ENCODE data around the gene GLRX5. TPM values are rescaled to one million over a fixed set of nuclear protein-coding genes. Genes with fewer than 3 reads are reported as not detected.

The GLRX5 gene
- polyA plus RNA-seq, 2 of the 4 experiments (the other 2 are of a cell fraction), result 51.2 to 73.2 TPM

DNA sequence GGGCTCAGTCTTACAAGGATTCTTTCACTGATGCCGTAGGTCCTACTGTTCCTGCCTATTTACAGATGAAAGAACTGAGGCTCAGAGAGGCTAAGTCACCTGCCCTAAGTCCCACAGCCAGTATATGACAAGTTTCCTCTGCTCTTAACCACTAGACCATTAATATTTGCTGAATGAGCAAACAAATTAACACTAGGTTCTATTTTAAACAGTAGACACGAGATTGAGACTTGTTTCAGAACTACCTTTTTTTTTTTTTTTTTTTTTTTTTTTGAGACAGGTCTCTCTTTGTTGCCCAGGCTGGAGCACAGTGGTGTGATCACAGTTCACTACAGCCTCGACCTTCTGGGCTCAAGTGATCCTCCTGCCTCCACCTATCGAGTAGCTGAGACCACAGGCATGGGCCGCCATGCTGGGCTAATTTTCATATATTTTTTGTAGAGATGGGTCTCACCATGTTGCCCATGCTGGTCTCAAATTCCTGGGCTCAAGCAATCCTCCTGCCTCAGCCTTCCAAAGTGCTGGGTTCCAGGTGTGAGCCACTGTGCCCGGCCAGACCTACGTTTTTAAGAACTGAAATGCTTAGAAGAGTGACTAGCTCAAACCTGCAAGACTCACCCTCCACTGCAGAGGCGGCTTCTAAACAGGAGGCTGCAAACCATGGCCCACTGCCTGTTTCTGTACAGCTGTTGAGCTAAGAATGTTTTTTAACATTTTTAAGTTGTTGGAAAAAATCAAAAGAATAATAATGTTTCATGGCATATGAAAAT lies 31.3 kb upstream of the GLRX5 start:
- Histone ChIP-seq H3K4me2 (no peak overlapping the region), H3K27ac (no peak overlapping the region), H3K4me1 (peaks cover 9% of the 10 kb centered on the region; the same call in 2 of the 3 replicates), H3K4me3 (no peak overlapping the region), H3K9me3 (no peaks in the 10 kb centered on the region)
- TF ChIP-seq ZNF302 (CRISPR knock-in tag; IDR thresholded peaks at IDR 0.05), result no peak
- ChIA-PET CTCF (interaction anchor here (0.5 to 1.3 kb wide), 4 partner anchors 14 to 62 kb away, joined by 3 read pairs; no protein-coding TSS in a partner anchor), POLR2A (no interaction called here)
- ATAC-seq (no peak), DNase-seq (ENCODE audit: low read depth in 1 of 2, low spot score in 1 of 2) (no peak), FAIRE-seq (no peak)
- WGBS (ENCODE audit: missing lambda C conversion rate), result 62% methylated on average over 8 of the region's 8 CpGs

- peaks cover 9% of the 10 kb centered on the region; the same call in 2 of the 3 replicates for H3K4me1 ChIP-seq
- ChIA-PET CTCF (interaction anchor here (1.1 kb wide), 1 partner anchor 61 kb away, joined by 3 read pairs; no protein-coding TSS in a partner anchor), POLR2A (no interaction called here)
- DNase-seq (ENCODE audit: low read depth in 1 of 2, low spot score in 1 of 2) (no peak), ATAC-seq (no peak), FAIRE-seq (no peak)
- TF ChIP-seq POLR2AphosphoS2 (conservative IDR thresholded peaks at IDR 0.05; ENCODE audit: low read length) (no peak), MAZ (IDR thresholded peaks at IDR 0.05; ENCODE audit: borderline replicate concordance, low read depth, low read length) (no peak), CHD2 (IDR thresholded peaks at IDR 0.05; ENCODE audit: low read length, partially characterized antibody) (no peak), RNF2 (IDR thresholded peaks at IDR 0.05; ENCODE audit: borderline replicate concordance, low read depth) (no peak), FOXS1 (CRISPR knock-in tag; IDR thresholded peaks at IDR 0.05) (no peak), CBX2 (IDR thresholded peaks at IDR 0.05; ENCODE audit: borderline replicate concordance, low read depth) (no peak), JUNB (IDR thresholded peaks at IDR 0.05) (no peak), TP53 (CRISPR knock-in tag; IDR thresholded peaks at IDR 0.05) (no peak), USF2 (IDR thresholded peaks at IDR 0.05) (no peak), ZC3H11A (IDR thresholded peaks at IDR 0.05) (no peak), MYC (IDR thresholded peaks at IDR 0.05; ENCODE audit: borderline replicate concordance, low read length) (no peak), HOXA7 (CRISPR knock-in tag; IDR thresholded peaks at IDR 0.05) (no peak), HES2 (IDR thresholded peaks at IDR 0.05) (no peak), E2F6 (IDR thresholded peaks at IDR 0.05; ENCODE audit: borderline replicate concordance, low read depth) (no peak), RARB (CRISPR knock-in tag; IDR thresholded peaks at IDR 0.05) (no peak), POLR2A (IDR thresholded peaks at IDR 0.05; ENCODE audit: low read length) (no peak), CHD4 (IDR thresholded peaks at IDR 0.05; ENCODE audit: borderline replicate concordance) (no peak), FOSL2 (IDR thresholded peaks at IDR 0.05) (no peak), FOSL2 (CRISPR knock-in tag; IDR thresholded peaks at IDR 0.05) (no peak)
- TF ChIP-seq, protein P1, sequence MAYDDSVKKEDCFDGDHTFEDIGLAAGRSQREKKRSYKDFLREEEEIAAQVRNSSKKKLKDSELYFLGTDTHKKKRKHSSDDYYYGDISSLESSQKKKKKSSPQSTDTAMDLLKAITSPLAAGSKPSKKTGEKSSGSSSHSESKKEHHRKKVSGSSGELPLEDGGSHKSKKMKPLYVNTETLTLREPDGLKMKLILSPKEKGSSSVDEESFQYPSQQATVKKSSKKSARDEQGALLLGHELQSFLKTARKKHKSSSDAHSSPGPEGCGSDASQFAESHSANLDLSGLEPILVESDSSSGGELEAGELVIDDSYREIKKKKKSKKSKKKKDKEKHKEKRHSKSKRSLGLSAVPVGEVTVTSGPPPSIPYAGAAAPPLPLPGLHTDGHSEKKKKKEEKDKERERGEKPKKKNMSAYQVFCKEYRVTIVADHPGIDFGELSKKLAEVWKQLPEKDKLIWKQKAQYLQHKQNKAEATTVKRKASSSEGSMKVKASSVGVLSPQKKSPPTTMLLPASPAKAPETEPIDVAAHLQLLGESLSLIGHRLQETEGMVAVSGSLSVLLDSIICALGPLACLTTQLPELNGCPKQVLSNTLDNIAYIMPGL (CRISPR knock-in tag; IDR thresholded peaks at IDR 0.05; ENCODE audit: borderline replicate concordance), result no peak
- TF ChIP-seq, protein P2, sequence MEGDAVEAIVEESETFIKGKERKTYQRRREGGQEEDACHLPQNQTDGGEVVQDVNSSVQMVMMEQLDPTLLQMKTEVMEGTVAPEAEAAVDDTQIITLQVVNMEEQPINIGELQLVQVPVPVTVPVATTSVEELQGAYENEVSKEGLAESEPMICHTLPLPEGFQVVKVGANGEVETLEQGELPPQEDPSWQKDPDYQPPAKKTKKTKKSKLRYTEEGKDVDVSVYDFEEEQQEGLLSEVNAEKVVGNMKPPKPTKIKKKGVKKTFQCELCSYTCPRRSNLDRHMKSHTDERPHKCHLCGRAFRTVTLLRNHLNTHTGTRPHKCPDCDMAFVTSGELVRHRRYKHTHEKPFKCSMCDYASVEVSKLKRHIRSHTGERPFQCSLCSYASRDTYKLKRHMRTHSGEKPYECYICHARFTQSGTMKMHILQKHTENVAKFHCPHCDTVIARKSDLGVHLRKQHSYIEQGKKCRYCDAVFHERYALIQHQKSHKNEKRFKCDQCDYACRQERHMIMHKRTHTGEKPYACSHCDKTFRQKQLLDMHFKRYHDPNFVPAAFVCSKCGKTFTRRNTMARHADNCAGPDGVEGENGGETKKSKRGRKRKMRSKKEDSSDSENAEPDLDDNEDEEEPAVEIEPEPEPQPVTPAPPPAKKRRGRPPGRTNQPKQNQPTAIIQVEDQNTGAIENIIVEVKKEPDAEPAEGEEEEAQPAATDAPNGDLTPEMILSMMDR (IDR thresholded peaks at IDR 0.05), result no peak
- no peak overlapping the region for H3K4me3 ChIP-seq
- 66% methylated on average over 6 of the region's 6 CpGs for WGBS (ENCODE audit: missing lambda C conversion rate)
- H3K27ac ChIP-seq, result no peak overlapping the region
- H3K9me3 ChIP-seq, result no peaks in the 10 kb centered on the region
- H3K4me2 ChIP-seq, result no peak overlapping the region
Measured at GRCh38 chr14:95504135-95505029, 30.5 kb upstream of the GLRX5 start.
